Measurements from ENCODE around the gene SAP30BP.

DNA sequence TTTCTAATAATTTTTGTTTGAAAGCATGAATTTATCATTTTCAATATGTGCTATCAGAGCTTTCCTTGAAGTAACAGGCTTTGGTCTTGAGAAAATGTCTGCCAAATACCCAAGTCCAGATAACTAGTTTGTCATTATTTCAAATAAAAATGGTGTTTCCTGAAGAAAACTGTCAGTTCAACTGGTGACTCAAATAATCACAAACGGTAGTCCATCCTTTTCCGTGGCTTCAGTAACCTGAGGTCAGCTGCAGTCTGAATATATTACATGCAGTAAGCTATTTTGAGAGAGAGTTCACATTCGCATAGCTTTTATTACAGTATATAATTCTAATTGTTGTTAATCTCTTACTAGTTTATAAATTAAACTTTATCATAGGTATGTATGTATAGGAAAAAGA, 9.3 kb downstream of the SAP30BP start:
- TF ChIP-seq, protein P1, sequence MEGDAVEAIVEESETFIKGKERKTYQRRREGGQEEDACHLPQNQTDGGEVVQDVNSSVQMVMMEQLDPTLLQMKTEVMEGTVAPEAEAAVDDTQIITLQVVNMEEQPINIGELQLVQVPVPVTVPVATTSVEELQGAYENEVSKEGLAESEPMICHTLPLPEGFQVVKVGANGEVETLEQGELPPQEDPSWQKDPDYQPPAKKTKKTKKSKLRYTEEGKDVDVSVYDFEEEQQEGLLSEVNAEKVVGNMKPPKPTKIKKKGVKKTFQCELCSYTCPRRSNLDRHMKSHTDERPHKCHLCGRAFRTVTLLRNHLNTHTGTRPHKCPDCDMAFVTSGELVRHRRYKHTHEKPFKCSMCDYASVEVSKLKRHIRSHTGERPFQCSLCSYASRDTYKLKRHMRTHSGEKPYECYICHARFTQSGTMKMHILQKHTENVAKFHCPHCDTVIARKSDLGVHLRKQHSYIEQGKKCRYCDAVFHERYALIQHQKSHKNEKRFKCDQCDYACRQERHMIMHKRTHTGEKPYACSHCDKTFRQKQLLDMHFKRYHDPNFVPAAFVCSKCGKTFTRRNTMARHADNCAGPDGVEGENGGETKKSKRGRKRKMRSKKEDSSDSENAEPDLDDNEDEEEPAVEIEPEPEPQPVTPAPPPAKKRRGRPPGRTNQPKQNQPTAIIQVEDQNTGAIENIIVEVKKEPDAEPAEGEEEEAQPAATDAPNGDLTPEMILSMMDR (IDR thresholded peaks at IDR 0.05), result no peak
- no peak for TF ChIP-seq EZH2 (IDR thresholded peaks at IDR 0.05)
- TF ChIP-seq EZH2phosphoT487 (IDR thresholded peaks at IDR 0.05), result no peak

All from neural progenitor cell (in vitro differentiated cells).